BLaER1 treated with 17β-estradiol and CSF1 and Interleukin-3, amounts not matched to agents 10 nM and 100 nM (cell line): ENCODE data around the gene KRT85.

ENCODE experiments used
- H3K27ac ChIP-seq, 11 experiments: shearing (Covaris generic); formaldehyde crosslinking; 2 replicates each; pipeline ENCODE4 v1.8.1; 2022
- H3K27me3 ChIP-seq, 11 experiments: shearing (Covaris generic); formaldehyde crosslinking; 2 replicates each; pipeline ENCODE4 v1.8.1; 2022
- H3K36me3 ChIP-seq, 11 experiments: shearing (Covaris generic); formaldehyde crosslinking; 2 replicates each; pipeline ENCODE4 v1.8.1; 2022
- H3K4me1 ChIP-seq, 10 experiments: shearing (Covaris generic); formaldehyde crosslinking; 2 replicates each; pipeline ENCODE4 v1.8.1; 2022
- H3K4me2 ChIP-seq, 11 experiments: shearing (Covaris generic); formaldehyde crosslinking; 2 replicates each; pipeline ENCODE4 v1.8.1; 2022
- H3K4me3 ChIP-seq, 10 experiments: shearing (Covaris generic); formaldehyde crosslinking; 2 replicates each; pipeline ENCODE4 v1.8.1; 2022
- H3K9ac ChIP-seq, 11 experiments: shearing (Covaris generic); formaldehyde crosslinking; 2 replicates each; pipeline ENCODE4 v1.8.1; 2022
- H3K9me3 ChIP-seq, 11 experiments: shearing (Covaris generic); formaldehyde crosslinking; replicated peaks in 1 of 11; 2 replicates each; pipeline ENCODE4 v1.8.1; 2022
- H4K20me1 ChIP-seq, 11 experiments: shearing (Covaris generic); formaldehyde crosslinking; 2 replicates each; pipeline ENCODE4 v1.8.1; 2022
- Cebpa-rat ChIP-seq, 11 experiments: shearing (Covaris generic); IDR thresholded peaks; 2 replicates each; pipeline ENCODE4 v1.8.1; 2022

The KRT85 gene

GRCh38 chr12:52331039-52331438 lies 36.2 kb downstream of the KRT85 start:
- TF ChIP-seq Cebpa-rat (IDR thresholded peaks at IDR 0.05), result no peak
- Histone ChIP-seq H3K27ac (no peak overlapping the region), H3K9me3 (peaks cover 5 to 11% (median 8%) of the 10 kb centered on the region in 11 experiments), H3K4me3 (no peak overlapping the region), H4K20me1 (no peaks in the 10 kb centered on the region), H3K27me3 (no peaks in the 10 kb centered on the region), H3K4me2 (no peak overlapping the region), H3K36me3 (no peaks in the 10 kb centered on the region; a peak in 1 of 22 replicates), H3K4me1 (peaks cover 0 to 13% (median 0%) of the 10 kb centered on the region in 10 experiments; a peak in 5 of 20 replicates), H3K9ac (no peak overlapping the region)

- H3K27me3 ChIP-seq, result no peaks in the 10 kb centered on the region
- TF ChIP-seq Cebpa-rat (IDR thresholded peaks at IDR 0.05), result no peak
Measured at GRCh38 chr12:52327830-52328500, 39.3 kb downstream of the KRT85 start.

GRCh38 chr12:52327052-52327829 lies 40.0 kb downstream of the KRT85 start:
- no peaks in the 10 kb centered on the region for H3K27me3 ChIP-seq
- TF ChIP-seq Cebpa-rat (IDR thresholded peaks at IDR 0.05), result no peak
- no peaks in the 10 kb centered on the region for H3K36me3 ChIP-seq
- H3K9ac ChIP-seq, result no peak overlapping the region
- no peak overlapping the region for H3K27ac ChIP-seq
- H4K20me1 ChIP-seq, result no peaks in the 10 kb centered on the region
- H3K9me3 ChIP-seq, result no peaks in the 10 kb centered on the region
- 0 out of 22 replicates have a peak overlapping the region, but pooled peaks of 2 of the 11 experiments have one; percentile 4 to 18 for H3K4me2 ChIP-seq
- no peak overlapping the region for H3K4me3 ChIP-seq
- peaks cover 0 to 13% (median 0%) of the 10 kb centered on the region in 10 experiments; a peak in 6 of 20 replicates for H3K4me1 ChIP-seq

More at GRCh38 chr12:52327830-52328500, 39.3 kb downstream of the KRT85 start:
- peaks cover 0 to 13% (median 0%) of the 10 kb centered on the region in 10 experiments; a peak in 6 of 20 replicates for H3K4me1 ChIP-seq
- no peak overlapping the region for H3K4me3 ChIP-seq
- H3K36me3 ChIP-seq, result no peaks in the 10 kb centered on the region
- no peak overlapping the region for H3K9ac ChIP-seq
- H4K20me1 ChIP-seq, result no peaks in the 10 kb centered on the region
- no peaks in the 10 kb centered on the region for H3K9me3 ChIP-seq
- no peak overlapping the region for H3K27ac ChIP-seq
- H3K4me2 ChIP-seq, result no peak overlapping the region

- Histone ChIP-seq H3K9ac (no peak overlapping the region), H3K4me2 (no peak overlapping the region), H3K27me3 (no peaks in the 10 kb centered on the region), H3K27ac (no peak overlapping the region), H3K9me3 (no peaks in the 10 kb centered on the region), H3K4me3 (no peak overlapping the region), H4K20me1 (no peaks in the 10 kb centered on the region), H3K4me1 (peaks cover 0 to 7% (median 0%) of the 10 kb centered on the region in 10 experiments; a peak in 3 of 20 replicates), H3K36me3 (no peaks in the 10 kb centered on the region)
- TF ChIP-seq Cebpa-rat (IDR thresholded peaks at IDR 0.05), result no peak
Measured at GRCh38 chr12:52324153-52324444, 43.2 kb downstream of the KRT85 start.

GRCh38 chr12:52323416-52324152 lies 43.7 kb downstream of the KRT85 start:
- no peak for TF ChIP-seq Cebpa-rat (IDR thresholded peaks at IDR 0.05)
- Histone ChIP-seq H3K27ac (no peak overlapping the region), H3K9ac (no peak overlapping the region), H3K9me3 (no peaks in the 10 kb centered on the region), H3K4me3 (no peak overlapping the region), H4K20me1 (no peaks in the 10 kb centered on the region), H3K4me2 (no peak overlapping the region), H3K27me3 (no peaks in the 10 kb centered on the region), H3K36me3 (no peaks in the 10 kb centered on the region), H3K4me1 (peaks cover 0 to 7% (median 0%) of the 10 kb centered on the region in 10 experiments; a peak in 3 of 20 replicates)

GRCh38 chr12:52323001-52323400 lies 44.3 kb downstream of the KRT85 start:
- H3K27me3 ChIP-seq, result no peaks in the 10 kb centered on the region
- no peak for TF ChIP-seq Cebpa-rat (IDR thresholded peaks at IDR 0.05)

DNA sequence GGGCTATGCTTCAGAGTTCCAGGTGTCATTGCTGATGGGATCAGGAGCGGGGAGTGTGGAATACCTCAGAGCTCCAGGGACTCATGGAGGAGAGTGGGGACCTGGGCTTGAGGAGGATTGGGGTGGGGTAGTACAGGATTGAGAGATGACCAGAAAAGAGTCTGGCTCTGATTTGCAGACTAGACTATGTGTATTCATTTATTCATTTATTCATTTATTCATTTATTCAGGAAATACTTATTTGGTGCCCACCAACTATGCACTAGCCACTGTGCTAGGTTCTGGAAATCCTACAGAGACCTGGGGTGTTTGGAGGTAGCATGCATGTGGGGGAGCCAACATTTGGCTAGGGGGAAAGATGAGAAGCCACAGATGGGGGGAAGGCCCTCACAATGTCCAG lies 45.2 kb downstream of the KRT85 start:
- H3K27ac ChIP-seq, result no peak overlapping the region
- no peaks in the 10 kb centered on the region for H4K20me1 ChIP-seq
- no peaks in the 10 kb centered on the region for H3K27me3 ChIP-seq
- no peak overlapping the region for H3K4me3 ChIP-seq
- H3K36me3 ChIP-seq, result no peaks in the 10 kb centered on the region
- no peak for TF ChIP-seq Cebpa-rat (IDR thresholded peaks at IDR 0.05)
- H3K9me3 ChIP-seq, result no peaks in the 10 kb centered on the region
- H3K4me1 ChIP-seq, result peaks cover 0 to 5% (median 0%) of the 10 kb centered on the region in 10 experiments; a peak in 2 of 20 replicates
- no peak overlapping the region for H3K9ac ChIP-seq
- H3K4me2 ChIP-seq, result no peak overlapping the region

More at GRCh38 chr12:52323001-52323400, 44.3 kb downstream of the KRT85 start:
- no peak overlapping the region for H3K4me3 ChIP-seq
- H3K4me1 ChIP-seq, result peaks cover 0 to 7% (median 0%) of the 10 kb centered on the region in 10 experiments; a peak in 3 of 20 replicates
- H3K9me3 ChIP-seq, result no peaks in the 10 kb centered on the region
- H3K36me3 ChIP-seq, result no peaks in the 10 kb centered on the region
- H4K20me1 ChIP-seq, result no peaks in the 10 kb centered on the region
- no peak overlapping the region for H3K27ac ChIP-seq
- no peak overlapping the region for H3K9ac ChIP-seq
- H3K4me2 ChIP-seq, result no peak overlapping the region

DNA sequence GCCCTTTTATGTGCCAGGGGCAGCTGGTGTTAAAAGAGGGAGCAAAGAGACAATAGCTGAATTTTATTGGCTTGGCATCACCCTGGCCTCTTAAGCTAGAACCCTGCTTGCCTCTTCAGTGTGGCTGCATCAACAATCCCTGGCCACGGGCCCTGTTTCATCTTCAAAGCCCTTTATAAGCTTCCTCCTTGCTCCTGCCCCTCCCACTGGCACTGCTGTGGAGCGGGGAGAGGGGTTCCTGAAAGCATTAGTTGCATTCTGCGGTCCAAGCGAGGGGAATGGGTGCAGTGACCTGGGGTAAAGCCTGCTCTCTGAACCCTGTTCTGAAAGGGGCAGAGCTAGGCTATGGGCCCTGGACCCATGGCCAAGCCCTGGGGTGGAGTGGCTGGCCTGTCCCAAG lies 45.9 kb downstream of the KRT85 start:
- Histone ChIP-seq H3K4me3 (no peak overlapping the region), H3K4me2 (no peak overlapping the region), H4K20me1 (no peaks in the 10 kb centered on the region), H3K9me3 (no peaks in the 10 kb centered on the region), H3K9ac (no peak overlapping the region), H3K36me3 (no peaks in the 10 kb centered on the region), H3K27ac (no peak overlapping the region), H3K4me1 (peaks cover 0 to 5% (median 0%) of the 10 kb centered on the region in 10 experiments; a peak in 1 of 20 replicates), H3K27me3 (no peaks in the 10 kb centered on the region)
- no peak for TF ChIP-seq Cebpa-rat (IDR thresholded peaks at IDR 0.05)

DNA sequence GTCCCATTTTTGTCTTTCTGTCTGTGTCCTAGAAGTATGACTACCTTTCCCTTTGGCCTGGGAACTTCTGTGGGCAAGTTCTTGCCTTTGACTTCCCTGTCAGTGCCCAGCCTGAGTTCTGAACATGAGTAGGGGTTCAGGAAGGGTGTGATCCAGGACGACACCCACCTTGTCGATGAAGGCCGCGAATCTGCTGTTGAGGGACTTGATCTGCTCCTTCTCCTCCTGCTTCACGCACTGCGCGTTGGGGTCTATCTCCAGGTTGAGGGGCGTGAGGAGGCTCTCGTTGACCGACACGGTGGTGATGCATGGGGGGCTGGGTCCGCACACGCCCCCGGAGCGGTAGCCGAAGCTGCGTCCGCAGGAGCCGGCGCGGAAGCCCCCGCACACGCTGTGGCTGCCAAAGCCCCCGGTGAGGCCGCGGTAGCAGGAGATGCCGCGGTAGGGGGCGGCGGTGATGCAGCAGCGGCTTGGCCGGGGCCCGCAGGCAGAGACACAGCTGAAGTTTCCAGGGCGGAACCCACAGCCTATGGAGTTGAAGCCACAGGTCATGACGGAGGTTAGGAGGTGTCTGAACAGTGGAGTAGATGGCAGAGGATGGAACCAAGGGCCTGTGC lies 46.4 kb downstream of the KRT85 start, which contains the start of gene KRT83:
TSS of gene KRT83 (minus strand) at position 615 of the 617 bp plus-strand sequence. CDS start at position 552, 63 bp downstream.
- Histone ChIP-seq H3K27me3 (no peaks in the 10 kb centered on the region), H3K4me3 (no peak within 1 kb of the TSS), H4K20me1 (no peaks in the 10 kb centered on the region), H3K9ac (no peak within 1 kb of the TSS), H3K27ac (no peak within 1 kb of the TSS), H3K4me2 (no peak within 1 kb of the TSS), H3K36me3 (no peaks in the 10 kb centered on the region), H3K4me1 (peaks cover 0 to 5% (median 0%) of the 10 kb centered on the region in 10 experiments; a peak in 1 of 20 replicates), H3K9me3 (no peaks in the 10 kb centered on the region)
- TF ChIP-seq Cebpa-rat (IDR thresholded peaks at IDR 0.05), result no peak
